ENCODE measurements around the gene PIGU.
A peak's percentile ranks its signal among the peaks of the same experiment; 100 is the strongest.
"Not testable (repeated sequence)": the region's sequence is repeated elsewhere in the genome, so short reads cannot be mapped to it uniquely, and the experiment has no call there.

The PIGU gene

DNA sequence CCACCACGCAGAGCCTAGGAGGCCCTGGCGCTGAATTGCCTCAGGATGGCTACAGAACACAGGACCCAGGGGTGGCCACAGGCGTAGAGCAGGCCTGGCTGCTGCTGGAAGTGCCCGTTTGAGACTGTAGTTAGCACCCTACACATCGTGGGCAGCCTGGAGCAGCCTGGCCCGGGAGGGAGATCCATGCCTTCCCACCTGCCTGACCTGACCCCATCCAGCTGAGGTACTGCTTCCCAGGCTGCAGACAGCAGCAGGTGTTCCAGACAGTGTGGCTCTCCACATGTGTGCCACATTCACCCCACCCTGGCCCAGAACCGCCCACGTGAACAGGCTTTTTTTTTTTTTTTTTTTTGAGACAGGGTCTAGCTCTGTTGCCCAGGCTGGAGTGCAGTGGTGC, 139.2 kb downstream of the PIGU start:
- DNase-seq = no peak

- peak in 37 of 56 donors; percentile 14 to 78 (median 43) for DNase-seq
Measured at GRCh38 chr20:34536798-34537394, 140.0 kb downstream of the PIGU start.

- DNase-seq = no peak
Measured at GRCh38 chr20:34535857-34536256, 141.0 kb downstream of the PIGU start.

DNA sequence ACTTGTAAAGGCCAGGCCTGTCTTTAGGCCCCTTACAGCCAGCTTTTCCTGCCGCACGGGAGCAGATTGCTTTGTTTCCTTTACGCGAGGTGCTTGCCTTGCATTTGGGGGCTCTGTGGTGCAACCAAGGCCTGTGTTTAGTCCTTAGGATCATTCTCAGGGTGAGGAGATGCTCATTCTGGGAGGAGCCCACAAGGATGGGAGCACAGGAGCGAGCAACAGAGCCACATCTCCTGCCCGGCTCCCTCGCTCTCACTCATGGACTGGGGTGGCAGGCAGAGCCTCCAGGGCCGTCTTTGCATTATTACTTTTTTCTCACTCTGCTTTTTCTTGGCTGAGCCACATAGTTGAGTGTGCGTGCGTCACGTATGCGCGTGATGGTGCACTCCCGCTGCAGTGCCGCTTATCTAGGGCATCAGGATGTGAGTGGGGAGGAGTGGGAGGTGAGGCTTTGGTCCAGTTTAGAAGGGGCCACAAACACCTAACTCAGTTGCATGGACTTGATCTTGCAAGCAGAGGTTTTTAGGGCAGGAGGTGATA, 141.5 kb downstream of the PIGU start:
- no peak for DNase-seq

- no peak for DNase-seq
Measured at GRCh38 chr20:34534391-34535165, 142.3 kb downstream of the PIGU start.

- no peak for DNase-seq
Measured at GRCh38 chr20:34532756-34533155, 144.1 kb downstream of the PIGU start.

DNA sequence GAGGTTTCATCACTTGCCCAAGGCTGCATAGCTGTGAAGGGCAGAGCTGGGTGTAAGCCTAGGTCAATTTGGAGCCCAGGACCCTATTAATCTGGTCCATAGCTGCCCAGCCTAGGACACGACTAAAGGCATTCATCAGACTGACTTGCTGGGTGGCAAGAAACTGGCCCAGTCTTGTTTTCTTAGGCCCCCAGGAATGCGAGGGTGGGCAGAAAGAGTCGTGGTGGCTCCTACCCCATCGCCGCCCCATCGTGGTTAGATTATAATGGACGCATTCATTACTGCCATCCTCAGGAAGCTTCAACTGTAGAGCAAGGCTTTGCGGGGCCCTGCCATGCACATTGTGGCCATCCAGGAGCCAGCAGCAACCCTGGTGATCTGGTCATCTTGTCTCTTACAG, 144.6 kb downstream of the PIGU start:
- no peak for DNase-seq

DNA sequence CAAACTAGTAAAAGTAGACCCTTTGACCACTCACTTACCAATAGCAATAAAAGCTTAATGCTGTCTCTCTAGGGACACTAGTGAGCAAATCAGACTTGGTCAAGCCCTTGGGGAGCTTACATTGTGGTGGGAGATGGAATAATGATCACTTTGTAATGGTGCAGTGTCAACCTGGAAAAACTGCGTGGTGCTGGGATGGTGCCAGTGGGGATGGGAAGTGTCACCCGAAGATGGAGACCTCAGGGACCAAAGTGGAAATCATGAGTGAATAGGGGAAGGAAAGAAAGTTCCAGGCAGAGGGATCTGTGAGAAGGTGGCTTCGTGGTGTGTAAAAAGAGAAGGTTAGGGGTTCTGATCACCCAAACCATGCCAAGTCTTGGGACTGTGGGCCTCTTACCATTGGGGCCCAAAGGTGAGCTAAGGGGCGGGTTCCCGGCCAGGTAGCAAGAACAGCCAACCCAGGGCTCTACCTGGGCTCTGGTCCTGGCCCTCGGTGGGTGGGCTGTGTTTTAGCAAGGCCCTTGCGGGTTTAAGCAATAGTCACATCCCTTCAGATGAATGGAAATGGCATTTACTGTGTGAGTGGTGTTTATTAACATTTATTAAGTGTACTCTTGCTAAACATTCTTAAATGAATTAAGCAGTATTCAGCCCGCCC, 145.2 kb downstream of the PIGU start:
- no peak for DNase-seq

GRCh38 chr20:34530342-34530741, 146.6 kb downstream of the PIGU start:
- DNase-seq = no peak

- DNase-seq = no peak
Measured at GRCh38 chr20:34529742-34530141, 147.2 kb downstream of the PIGU start.

GRCh38 chr20:34528921-34529297, 148.0 kb downstream of the PIGU start:
- peak in 26 of 56 donors; percentile 10 to 76 (median 38) for DNase-seq

- no peak for DNase-seq
Measured at GRCh38 chr20:34527016-34527415, 149.9 kb downstream of the PIGU start.

- DNase-seq = no peak
Measured at GRCh38 chr20:34526466-34526865, 150.4 kb downstream of the PIGU start.

DNA sequence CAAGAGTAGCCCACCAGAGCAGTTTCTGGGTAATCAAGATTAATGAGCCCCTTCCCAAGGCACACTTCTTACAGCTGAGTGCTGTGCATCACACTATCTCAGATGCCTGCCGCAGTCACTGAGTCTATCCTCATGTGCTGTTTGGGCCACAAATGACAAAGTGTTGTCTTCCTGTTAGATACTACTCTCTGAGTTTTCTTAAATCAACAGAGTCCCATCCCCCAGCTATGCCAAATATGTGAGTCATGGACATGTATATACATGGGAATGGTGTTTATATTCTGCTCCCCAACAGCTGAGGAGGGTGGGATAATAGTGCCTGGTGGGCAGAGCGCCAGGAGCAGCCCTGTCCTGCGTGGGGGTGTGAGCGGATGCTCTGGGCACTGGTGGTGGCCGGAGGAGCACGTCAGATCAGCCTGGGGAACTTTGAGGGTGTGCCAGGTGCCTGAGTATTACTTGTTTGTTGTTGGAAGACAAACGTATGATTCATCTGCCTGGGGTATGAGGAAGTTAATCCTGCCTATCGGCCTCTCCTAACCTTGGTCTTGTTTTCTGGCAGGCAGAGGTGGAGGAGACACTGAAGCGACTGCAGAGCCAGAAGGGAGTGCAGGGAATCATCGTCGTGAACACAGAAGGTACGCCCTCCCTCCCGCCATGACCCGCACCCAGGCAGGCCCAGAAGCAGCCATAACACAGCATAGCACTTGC, 151.0 kb downstream of the PIGU start:
- peak in 33 of 56 donors; percentile 17 to 87 (median 42) for DNase-seq

GRCh38 chr20:34525342-34525708, 151.6 kb downstream of the PIGU start:
- DNase-seq = peak in 10 of 56 donors; percentile 33 to 70 (median 57)

DNA sequence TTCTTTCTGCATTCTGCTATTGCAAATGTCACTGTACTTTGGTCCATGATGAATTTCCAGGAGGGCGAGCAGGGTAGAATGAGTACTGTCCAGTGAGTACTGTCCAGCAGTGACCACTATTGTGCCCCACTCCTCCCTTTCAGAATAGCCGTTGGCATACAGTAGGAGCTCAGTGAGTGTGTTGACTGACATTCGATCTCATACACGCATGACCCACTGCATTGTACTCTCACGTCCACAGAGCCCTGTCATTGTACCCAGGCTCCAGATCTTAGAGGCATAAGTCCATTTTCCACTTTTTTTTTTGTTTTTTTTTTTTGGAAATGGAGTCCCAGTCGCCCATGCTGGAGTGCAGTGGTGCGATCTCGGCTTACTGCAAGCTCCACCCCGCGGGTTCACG, 152.5 kb downstream of the PIGU start:
- peak in 1 of 56 donors; percentile 36 for DNase-seq

GRCh38 chr20:34522969-34523871, 153.7 kb downstream of the PIGU start:
- DNase-seq = peak in 32 of 56 donors; percentile 11 to 64 (median 39)

- DNase-seq = not testable (repeated sequence)
Measured at GRCh38 chr20:34519841-34520240, 157.1 kb downstream of the PIGU start.

DNA sequence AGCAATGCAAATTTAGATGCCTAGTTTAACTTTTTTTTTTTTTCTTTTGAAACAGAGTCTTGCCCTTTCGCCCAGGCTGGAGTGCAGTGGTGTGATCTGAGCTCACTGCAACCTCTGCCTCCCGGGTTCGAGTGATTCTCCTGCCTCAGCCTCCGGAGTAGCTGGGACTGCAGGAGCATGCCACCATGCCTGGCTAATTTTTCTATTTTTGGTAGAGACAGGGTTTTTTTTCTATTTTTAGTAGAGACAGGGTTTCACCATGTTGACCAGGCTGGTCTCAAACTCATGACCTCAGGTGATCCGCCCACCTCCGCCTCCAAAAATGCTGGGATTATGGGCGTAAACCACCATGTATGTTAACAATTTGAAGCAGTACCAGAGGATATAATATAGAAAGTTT, 158.0 kb downstream of the PIGU start:
- DNase-seq = not testable (repeated sequence)

DNA sequence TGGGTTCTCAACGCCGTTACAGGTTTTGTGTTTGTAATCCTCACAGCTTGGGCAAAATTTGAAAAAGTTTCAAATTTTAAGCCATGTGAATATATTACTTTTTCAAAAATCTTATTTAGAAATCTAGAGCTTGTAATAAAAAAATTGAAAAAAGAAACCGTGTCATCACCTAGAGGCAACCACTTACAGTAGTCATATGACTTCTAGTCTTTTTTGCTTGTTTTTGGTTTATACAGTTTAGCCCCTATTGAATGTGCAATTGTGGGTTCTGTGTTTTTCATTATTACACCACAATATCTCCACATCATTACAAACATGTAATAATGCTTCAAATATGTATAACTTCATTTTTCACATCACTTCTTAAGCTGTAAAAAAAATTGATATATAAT, 159.8 kb downstream of the PIGU start:
- no peak for DNase-seq

Data from nucleus accumbens (tissue), 56 donors.